GM19023 (cell line): ENCODE measurements around the gene TSKU.
"Not testable (repeated sequence)": the region's sequence is repeated elsewhere in the genome, so short reads cannot be mapped to it uniquely, and the experiment has no call there.

Experiments
- ATAC-seq: cut with Tn5 transposase; IDR thresholded peaks from one replicate; pipeline ENCODE4 v1.9.1; 2021; ENCODE audit warnings: mild to moderate bottlenecking, moderate library complexity; ENCODE audit not compliant: unreplicated experiment

Gene TSKU

GRCh38 chr11:76787271-76787670 is 4.1 kb downstream of the TSKU start:
- no peak for ATAC-seq

- no peak for ATAC-seq
Measured at GRCh38 chr11:76787911-76788596, 4.9 kb downstream of the TSKU start.

GRCh38 chr11:76788661-76789442 is 5.7 kb downstream of the TSKU start:
- ATAC-seq = no peak

GRCh38 chr11:76789443-76789719 is 6.2 kb downstream of the TSKU start:
- no peak for ATAC-seq

GRCh38 chr11:76790251-76790650 is 7.1 kb downstream of the TSKU start:
- ATAC-seq = no peak

- not testable (repeated sequence) for ATAC-seq
Measured at GRCh38 chr11:76791002-76791770, 8.0 kb downstream of the TSKU start.

GRCh38 chr11:76791861-76792260 is 8.7 kb downstream of the TSKU start:
- ATAC-seq = no peak

GRCh38 chr11:76792505-76793264 is 9.5 kb downstream of the TSKU start:
- no peak for ATAC-seq

GRCh38 chr11:76793391-76794291 is 10.5 kb downstream of the TSKU start:
- ATAC-seq = no peak

GRCh38 chr11:76794371-76795289 is 11.5 kb downstream of the TSKU start:
- no peak for ATAC-seq

GRCh38 chr11:76795290-76795935 is 12.3 kb downstream of the TSKU start:
- ATAC-seq = no peak

GRCh38 chr11:76795936-76796441 is 12.8 kb downstream of the TSKU start:
- no peak for ATAC-seq

- ATAC-seq = no peak
Measured at GRCh38 chr11:76796511-76797198, 13.5 kb downstream of the TSKU start.

GRCh38 chr11:76797341-76798201 is 14.4 kb downstream of the TSKU start:
- ATAC-seq = no peak

GRCh38 chr11:76798202-76798581 is 15.0 kb downstream of the TSKU start:
- no peak for ATAC-seq

GRCh38 chr11:76798671-76799065 is 15.5 kb downstream of the TSKU start:
- no peak for ATAC-seq
